ENCODE measurements around the gene ZNF385C. TPM values are rescaled to one million over a fixed set of nuclear protein-coding genes. Genes with fewer than 3 reads are reported as not detected.

The ZNF385C gene
- total and polyA plus RNA-seq, 2 of the 13 experiments (the other 11 are each of a cell fraction or from before 2014, with no cell fraction given): 2.3 to 6.1 TPM

DNA sequence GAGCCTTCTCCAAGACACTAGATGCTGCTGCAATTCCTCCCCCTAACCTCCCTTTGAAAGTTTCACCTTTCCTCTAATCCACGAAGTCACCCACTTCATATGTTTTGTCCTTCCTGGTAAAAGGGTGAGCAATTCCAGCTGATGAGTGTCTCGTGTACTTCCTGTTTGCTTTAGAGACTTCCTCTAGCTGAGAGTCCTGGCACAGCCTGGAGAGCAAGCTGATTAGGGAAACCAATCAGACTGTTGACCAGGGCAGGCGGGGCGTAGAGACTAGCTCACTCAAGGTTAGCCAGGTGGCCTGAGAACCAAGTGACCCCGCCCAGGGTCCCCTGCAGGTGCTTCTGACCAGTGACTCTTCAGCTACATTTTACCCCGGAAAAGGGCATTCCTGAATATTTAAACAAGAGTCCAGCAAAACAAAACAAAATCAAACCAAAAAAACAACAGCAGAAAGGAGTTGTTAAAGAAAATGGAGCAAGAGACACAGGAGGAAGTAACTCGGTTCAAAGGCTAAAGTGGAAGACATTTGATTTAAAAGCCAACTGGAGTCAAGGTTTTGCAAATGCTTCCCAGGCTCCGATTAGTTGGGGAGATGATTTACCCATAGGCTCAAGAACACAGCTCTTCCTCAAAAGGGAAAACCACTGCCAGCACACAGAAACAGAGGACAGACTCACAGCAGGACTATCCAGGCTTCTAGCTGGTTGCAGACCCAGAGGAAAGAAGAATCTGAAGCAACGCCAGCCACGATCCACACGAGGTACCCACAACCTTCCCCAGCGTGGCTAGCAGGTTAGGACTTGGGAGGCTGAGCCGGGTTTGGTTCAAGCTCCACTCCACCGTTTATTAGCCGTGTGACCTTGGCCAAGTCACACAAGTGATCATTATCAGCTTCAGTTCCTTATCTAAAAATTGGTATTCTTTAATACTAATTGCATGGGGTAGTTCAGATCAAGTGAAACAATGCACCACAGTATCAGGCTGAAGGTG, 37.7 kb upstream of the ZNF385C start (continued):
- TF ChIP-seq, protein P1, sequence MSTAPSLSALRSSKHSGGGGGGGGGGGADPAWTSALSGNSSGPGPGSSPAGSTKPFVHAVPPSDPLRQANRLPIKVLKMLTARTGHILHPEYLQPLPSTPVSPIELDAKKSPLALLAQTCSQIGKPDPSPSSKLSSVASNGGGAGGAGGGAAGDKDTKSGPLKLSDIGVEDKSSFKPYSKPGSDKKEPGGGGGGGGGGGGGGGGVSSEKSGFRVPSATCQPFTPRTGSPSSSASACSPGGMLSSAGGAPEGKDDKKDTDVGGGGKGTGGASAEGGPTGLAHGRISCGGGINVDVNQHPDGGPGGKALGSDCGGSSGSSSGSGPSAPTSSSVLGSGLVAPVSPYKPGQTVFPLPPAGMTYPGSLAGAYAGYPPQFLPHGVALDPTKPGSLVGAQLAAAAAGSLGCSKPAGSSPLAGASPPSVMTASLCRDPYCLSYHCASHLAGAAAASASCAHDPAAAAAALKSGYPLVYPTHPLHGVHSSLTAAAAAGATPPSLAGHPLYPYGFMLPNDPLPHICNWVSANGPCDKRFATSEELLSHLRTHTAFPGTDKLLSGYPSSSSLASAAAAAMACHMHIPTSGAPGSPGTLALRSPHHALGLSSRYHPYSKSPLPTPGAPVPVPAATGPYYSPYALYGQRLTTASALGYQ (CRISPR knock-in tag; IDR thresholded peaks at IDR 0.05): no peak
- TF ChIP-seq ZFP41 (CRISPR knock-in tag; IDR thresholded peaks at IDR 0.05; ENCODE audit: borderline replicate concordance) (no peak), ZNF383 (CRISPR knock-in tag; IDR thresholded peaks at IDR 0.05; ENCODE audit: borderline replicate concordance) (no peak), SYNCRIP (IDR thresholded peaks at IDR 0.05; ENCODE audit: insufficient read depth, low read depth, low read length) (no peak), CSRNP1 (CRISPR knock-in tag; IDR thresholded peaks at IDR 0.05) (no peak), ZNF275 (CRISPR knock-in tag; IDR thresholded peaks at IDR 0.05; ENCODE audit: borderline replicate concordance) (no peak), HNF4G (IDR thresholded peaks at IDR 0.05; ENCODE audit: borderline replicate concordance, low read depth, low read length) (no peak), HNF4G (CRISPR knock-in tag; IDR thresholded peaks at IDR 0.05; ENCODE audit: borderline replicate concordance, low read depth) (no peak), ZNF556 (CRISPR knock-in tag; IDR thresholded peaks at IDR 0.05; ENCODE audit: borderline replicate concordance) (no peak; the same call in 1 of the 2 replicates), CEBPG (CRISPR knock-in tag; IDR thresholded peaks at IDR 0.05) (no peak), ARID5B (CRISPR knock-in tag; IDR thresholded peaks at IDR 0.05) (peak; percentile 83), ZNF335 (CRISPR knock-in tag; IDR thresholded peaks at IDR 0.05) (no peak), ADNP (CRISPR knock-in tag; IDR thresholded peaks at IDR 0.05) (no peak), RARA (CRISPR knock-in tag; IDR thresholded peaks at IDR 0.05) (peak; percentile 95), GABPB1 (CRISPR knock-in tag; IDR thresholded peaks at IDR 0.05) (peak; percentile 78), NR2F6 (IDR thresholded peaks at IDR 0.05) (no peak), NR2F6 (CRISPR knock-in tag; IDR thresholded peaks at IDR 0.05) (peak; percentile 70), CC2D1A (CRISPR knock-in tag; IDR thresholded peaks at IDR 0.05) (no peak)
- TF ChIP-seq, protein P2, sequence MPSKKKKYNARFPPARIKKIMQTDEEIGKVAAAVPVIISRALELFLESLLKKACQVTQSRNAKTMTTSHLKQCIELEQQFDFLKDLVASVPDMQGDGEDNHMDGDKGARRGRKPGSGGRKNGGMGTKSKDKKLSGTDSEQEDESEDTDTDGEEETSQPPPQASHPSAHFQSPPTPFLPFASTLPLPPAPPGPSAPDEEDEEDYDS (CRISPR knock-in tag; IDR thresholded peaks at IDR 0.05): peak; percentile 64; the same call in 1 of the 2 replicates
